ENCODE measurements around the gene MAD1L1.

- TF ChIP-seq SAP30 (IDR thresholded peaks at IDR 0.05; ENCODE audit: insufficient read depth, insufficient replicate concordance, low read length) = no peak
- TF ChIP-seq GABPA (IDR thresholded peaks at IDR 0.05; ENCODE audit: borderline replicate concordance, insufficient read depth, low read length) = no peak
- TF ChIP-seq TAF1 (IDR thresholded peaks at IDR 0.05; ENCODE audit: low read depth, low read length) = no peak
- TF ChIP-seq CTCF (IDR thresholded peaks at IDR 0.05; ENCODE audit: control extremely low read depth in 1 of 3, insufficient read depth in 1 of 3, low read depth in 1 of 3, low read length in 3 of 3) = no peak
- no peak for TF ChIP-seq ATF2 (IDR thresholded peaks at IDR 0.05; ENCODE audit: low read length)
- TF ChIP-seq GTF2F1 (IDR thresholded peaks at IDR 0.05; ENCODE audit: borderline replicate concordance, low read depth, low read length) = no peak
Observed at GRCh38 chr7:2104716-2105115, 128.0 kb downstream of the MAD1L1 start.
